K562 (cell line): ENCODE results near the gene IDH3G. TPM values are rescaled to one million over a fixed set of nuclear protein-coding genes. Genes with fewer than 3 reads are reported as not detected.

Experiments
- ATAC-seq: fragments of 200-7000 bp; cut with Tn5 transposase; 3 replicates; pipeline ENCODE4 v1.9.1; 2020; ENCODE audit warnings: moderate library complexity
- BruUV-seq: library from RNA; stranded (reverse); fragments of 400-500 nt; replicated peaks from 2 replicates; lab custom pipeline; 2021; lab: Mats Ljungman, UMichigan
- CTCF ChIA-PET: fragments of 300-600 bp; formaldehyde crosslinking; extraction: SDS; loops from one replicate; lab custom pipeline; 2021; ENCODE audit warnings: low intra/inter-chr PET ratio; lab: Yijun Ruan, JAX
- POLR2A ChIA-PET: fragments of 300-600, 350-650 bp; sonication (Branson Sonifier 250); formaldehyde crosslinking; extraction: SDS; loops from one replicate; lab custom pipeline; 2021; ENCODE audit warnings: antibody characterized with exemption, inconsistent platforms; lab: Yijun Ruan, JAX
- DNase-seq, 4 experiments: peaks; one replicate each; pipeline versions ENCODE4 v3.0.0 to v3.0.0-alpha.2; 2011 to 2018; ENCODE audit warnings: low spot score in 3 of 4, mixed read lengths in 3 of 4; ENCODE audit errors: extremely low read depth in 1 of 4
- FAIRE-seq: peaks from 2 replicates; lab custom pipeline; 2011; peaks lifted over from hg19 to GRCh38; lab: Jason Lieb, UNC
- H2AFZ ChIP-seq: 2 replicates; pipeline ENCODE4 v1.6.0; 2011; ENCODE audit warnings: low read depth, low read length, control low read depth, inconsistent platforms
- H3K27ac ChIP-seq: fragments of 200-600 bp; 3 replicates; pipeline ENCODE4 v1.8.0; 2011; ENCODE audit warnings: low read depth, mild to moderate bottlenecking, control low read depth, inconsistent platforms, low read length, moderate library complexity, mixed read lengths; ENCODE audit errors: extremely low read depth
- H3K27me3 ChIP-seq, 2 experiments: fragments of 300-600 bp in 1 of 2; 2 replicates in 1 of 2; 3 replicates in 1 of 2; pipeline versions ENCODE4 v1.6.0 to v1.8.0; 2011; ENCODE audit warnings: inconsistent platforms in 2 of 2, low read length in 2 of 2, mild to moderate bottlenecking in 1 of 2, mixed read lengths in 1 of 2, moderate library complexity in 1 of 2; ENCODE audit not compliant: control insufficient read depth in 2 of 2, insufficient read depth in 2 of 2
- H3K36me3 ChIP-seq: fragments of 300-600 bp; 3 replicates; pipeline ENCODE4 v1.8.0; 2011; ENCODE audit warnings: mild to moderate bottlenecking, low read length, inconsistent platforms; ENCODE audit not compliant: control insufficient read depth, insufficient read depth
- H3K4me1 ChIP-seq, 2 experiments: fragments of 200-600 bp in 1 of 2; replicated peaks in 1 of 2; 2 replicates in 1 of 2; 3 replicates in 1 of 2; pipeline versions ENCODE4 v1.5.1 to v1.8.0; 2011; ENCODE audit warnings: inconsistent platforms in 2 of 2, low read length in 2 of 2, mild to moderate bottlenecking in 1 of 2, mixed read lengths in 1 of 2, moderate library complexity in 1 of 2; ENCODE audit not compliant: control insufficient read depth in 2 of 2, insufficient read depth in 2 of 2
- H3K4me2 ChIP-seq: 2 replicates; pipeline ENCODE4 v1.6.1; 2011; ENCODE audit warnings: low read length, control low read depth, inconsistent platforms, mixed read lengths; ENCODE audit not compliant: insufficient read depth
- H3K4me3 ChIP-seq: fragments of 200-600 bp; sonication (generic), shearing (Covaris generic); 2 replicates; pipeline ENCODE4 v1.5.1; 2016; ENCODE audit warnings: control low read depth, inconsistent platforms
- H3K79me2 ChIP-seq: fragments of 200-600 bp; 3 replicates; pipeline ENCODE4 v1.8.0; 2011; ENCODE audit warnings: low read length, inconsistent platforms; ENCODE audit not compliant: control insufficient read depth, insufficient read depth
- H3K9ac ChIP-seq, 2 experiments: 2 replicates each; pipeline versions ENCODE4 v1.6.0 to v1.6.1; 2011; ENCODE audit warnings: low read depth in 2 of 2, low read length in 2 of 2, control low read depth in 1 of 2, inconsistent platforms in 1 of 2, mild to moderate bottlenecking in 1 of 2, mixed read lengths in 1 of 2; ENCODE audit not compliant: insufficient read depth in 1 of 2
- H3K9me1 ChIP-seq: one replicate; pipeline ENCODE4 v1.6.0; 2011; ENCODE audit warnings: inconsistent platforms, mild to moderate bottlenecking, low read length, moderate library complexity; ENCODE audit not compliant: control insufficient read depth, insufficient read depth
- H3K9me3 ChIP-seq: replicated peaks from 2 replicates; pipeline ENCODE4 v1.5.1; 2011; ENCODE audit warnings: low read depth, low read length, inconsistent platforms; ENCODE audit not compliant: control insufficient read depth, insufficient read depth
- H4K20me1 ChIP-seq: replicated peaks from 2 replicates; pipeline ENCODE4 v1.6.1; 2011; ENCODE audit warnings: low read length, inconsistent platforms, mixed read lengths; ENCODE audit not compliant: control insufficient read depth, insufficient read depth
- CHD1 ChIP-seq: fragments of 200-600 bp; sonication (generic); IDR thresholded peaks from one replicate; pipeline ENCODE4 v1.6.1; 2012; ENCODE audit warnings: mild to moderate bottlenecking, moderate library complexity, low read length, inconsistent platforms
- GABPA ChIP-seq: fragments of 200-800 bp; sonication (Bioruptor generic); conservative IDR thresholded peaks from 2 replicates; pipeline ENCODE4 v1.6.1; 2016; ENCODE audit warnings: low read depth, missing genetic modification characterization, missing compliant biosample characterization
- NCOA2 ChIP-seq, 2 experiments: fragments of 450-650 bp; IDR thresholded peaks; 2 replicates each; pipeline ENCODE4 v1.6.1; 2018; ENCODE audit warnings: mild to moderate bottlenecking in 2 of 2, moderate library complexity in 1 of 2; ENCODE audit not compliant: partially characterized antibody in 2 of 2
- PHTF2 ChIP-seq: fragments of 250-450 bp; sonication (Bioruptor Pico); IDR thresholded peaks from 2 replicates; pipeline ENCODE4 v1.5.0; 2021; ENCODE audit warnings: mild to moderate bottlenecking
- PRMT5 ChIP-seq: sonication (generic); formaldehyde crosslinking; IDR thresholded peaks from 2 replicates; pipeline ENCODE4 v1.5.0; 2020; ENCODE audit warnings: missing genetic modification reagents
- RFX1 ChIP-seq: fragments of 450-650 bp; IDR thresholded peaks from 2 replicates; pipeline ENCODE4 v1.6.1; 2016; ENCODE audit warnings: mild to moderate bottlenecking, moderate library complexity
- SIRT6 ChIP-seq: IDR thresholded peaks from one replicate; pipeline ENCODE4 v1.6.1; 2012; ENCODE audit warnings: low read depth, mild to moderate bottlenecking, control low read depth, inconsistent platforms, low read length, moderate library complexity
- SMARCC2 ChIP-seq: fragments of 450-650 bp; IDR thresholded peaks from 2 replicates; pipeline ENCODE4 v1.6.1; 2017; ENCODE audit warnings: antibody characterized with exemption, moderate library complexity, mild to moderate bottlenecking, low read depth
- SREBF2 ChIP-seq: sonication (generic); formaldehyde crosslinking; IDR thresholded peaks from 2 replicates; pipeline ENCODE4 v1.4.0; 2020; ENCODE audit warnings: mild to moderate bottlenecking, missing genetic modification reagents
- ZFPM2 ChIP-seq: fragments of 250-450 bp; sonication (Bioruptor Pico); IDR thresholded peaks from 2 replicates; pipeline ENCODE4 v1.5.1; 2022; ENCODE audit warnings: mild to moderate bottlenecking
- ZNF76 ChIP-seq: fragments of 250-450 bp; sonication (Bioruptor Pico); IDR thresholded peaks from 2 replicates; pipeline ENCODE4 v1.4.0; 2020; ENCODE audit warnings: mild to moderate bottlenecking, moderate library complexity, borderline replicate concordance
- ZSCAN29 ChIP-seq: fragments of 450-650 bp; IDR thresholded peaks from 2 replicates; pipeline ENCODE4 v1.6.1; 2017
- WGBS: fragments of 100-300 bp; shearing (Covaris generic); methylation state at CpG from one replicate; pipeline ENCODE4 v1.1.6; 2016; ENCODE audit warnings: low coverage, mixed read lengths; ENCODE audit not compliant: insufficient coverage; ENCODE audit errors: missing lambda C conversion rate; 5-methylcytosine and 5-hydroxymethylcytosine counted together
- in situ Hi-C: fragments of 300-500 bp; cut with MboI; formaldehyde crosslinking; loops from 4 replicates; pipeline ENCODE4 v1.15.0; 2018; ENCODE audit warnings: inconsistent platforms, mixed read lengths
- intact Hi-C: fragments of 100-400 bp; cut with micrococcal nuclease; formaldehyde crosslinking; loops from 2 replicates; pipeline ENCODE4 v1.14.2; 2022
- polyA plus RNA-seq, 8 experiments: library from polyadenylated mRNA; depleted of rRNA in 4 of 8; stranded (reverse) in 5 of 8; unstranded in 3 of 8; fragments of >200 nt; fragmentation: Nextera tagmentation in 2 of 8; fragmentation: Illumina TruSeq in 1 of 8; extraction: Ambion mirVana in 2 of 8; extraction: Trizol in 1 of 8; gene quantifications; 2 replicates each; pipeline versions ENCODE4 v1.2.1 to v1.2.3, GENCODE V29; 2011 to 2014; ENCODE audit warnings: inconsistent platforms in 1 of 8, missing spikeins in 1 of 8
- total RNA-seq, 7 experiments: library from RNA; depleted of rRNA in 6 of 7; stranded (reverse); fragments of >200 nt in 6 of 7; fragmentation: Illumina TruSeq in 2 of 7; extraction: Trizol in 2 of 7; gene quantifications; 2 replicates each; pipeline versions ENCODE4 v1.2.1 to v1.2.3, GENCODE V29; 2011 to 2021; ENCODE audit warnings: low replicate concordance in 1 of 7
- TF ChIP-seq, protein P1 (sequence below): sonication (generic); formaldehyde crosslinking; IDR thresholded peaks from 2 replicates; pipeline ENCODE4 v1.8.1; 2023; ENCODE audit warnings: mild to moderate bottlenecking, missing genetic modification reagents, moderate library complexity

IDH3G gene
- total and polyA plus RNA-seq, 9 of the 15 experiments (the other 6 are each of a cell fraction or from before 2014, with no cell fraction given): 24.3 to 72.5 (median 37.9) TPM

GRCh38 chrX:153829549-153829798 is 35.3 kb upstream of the IDH3G start:
- FAIRE-seq (no peak), DNase-seq (no peak), ATAC-seq (no peak)
- in situ Hi-C loops (no loop called here), intact Hi-C loops (no loop called here)
- H3K4me1 ChIP-seq: peaks cover 0 to 28% of the 10 kb centered on the region in 2 experiments; a peak in 2 of 5 replicates
- TF ChIP-seq ZSCAN29: no peak
- H3K9me1 ChIP-seq: no peaks in the 10 kb centered on the region
- H4K20me1 ChIP-seq: 0 out of 2 replicates have a peak, but pooled peaks cover 3% of the 10 kb centered on the region
- H2AFZ ChIP-seq: no peak overlapping the region
- CTCF ChIA-PET: no interaction called here
- no peak overlapping the region for H3K4me2 ChIP-seq
- no peaks in the 10 kb centered on the region for H3K9me3 ChIP-seq
- no peak overlapping the region for H3K4me3 ChIP-seq
- WGBS: 25% methylated on average over 11 of the region's 27 CpGs
- POLR2A ChIA-PET: no interaction called here
- peaks cover 22 to 60% of the 10 kb centered on the region in 2 experiments; a peak in 4 of 5 replicates for H3K27me3 ChIP-seq
- no TSS peak for BruUV-seq
- H3K9ac ChIP-seq: no peak overlapping the region
- no peak overlapping the region for H3K27ac ChIP-seq
- H3K36me3 ChIP-seq: no peaks in the 10 kb centered on the region
- H3K79me2 ChIP-seq: no peaks in the 10 kb centered on the region

DNA sequence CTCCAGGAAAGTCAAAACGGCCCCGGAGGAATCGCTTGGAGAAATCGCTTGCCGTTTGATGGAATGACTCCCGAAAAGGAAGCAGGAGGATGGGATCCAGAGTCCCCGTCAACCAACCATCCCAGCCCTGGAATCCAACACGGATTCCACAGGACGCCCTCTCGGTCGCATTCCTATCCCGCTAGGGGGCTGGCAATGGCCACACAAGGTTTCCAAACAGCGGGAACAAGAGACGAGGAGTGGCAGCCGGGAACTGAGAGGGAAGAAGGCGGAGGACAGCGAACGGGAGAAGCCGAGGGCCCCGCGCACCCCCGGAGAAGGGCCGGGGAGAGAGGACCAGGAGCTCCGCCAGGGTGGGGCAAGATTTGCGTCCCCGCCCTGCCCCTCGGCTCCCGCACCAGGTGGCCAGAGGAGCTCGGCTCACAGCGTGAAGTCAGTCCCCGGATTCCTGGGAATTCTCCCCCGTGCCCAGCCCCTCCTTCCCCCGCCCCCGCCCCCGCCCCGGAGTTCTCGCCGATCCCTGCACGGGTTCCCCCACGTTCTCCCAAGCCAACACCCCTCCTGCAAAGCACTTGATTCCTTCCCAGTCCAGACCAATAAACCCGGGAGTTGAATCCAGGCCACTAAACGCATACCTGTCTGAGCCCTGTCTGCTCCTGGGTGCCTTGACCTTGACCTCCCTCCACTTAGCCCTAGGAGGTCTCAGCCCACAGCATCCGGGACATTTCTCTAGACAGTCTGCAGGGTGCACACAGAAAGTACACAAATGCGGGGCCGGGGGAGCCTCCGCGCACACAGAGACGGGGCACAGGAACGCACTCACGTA is 34.8 kb upstream of the IDH3G start:
- no peak for DNase-seq
- 0 out of 2 replicates have a peak, but pooled peaks cover 3% of the 10 kb centered on the region for H4K20me1 ChIP-seq
- H3K9me1 ChIP-seq: no peaks in the 10 kb centered on the region
- H2AFZ ChIP-seq: no peak overlapping the region
- no peaks in the 10 kb centered on the region for H3K36me3 ChIP-seq
- H3K27ac ChIP-seq: no peak overlapping the region
- 33% methylated on average over 31 of the region's 50 CpGs for WGBS
- ATAC-seq: no peak
- H3K4me2 ChIP-seq: no peak overlapping the region
- ChIA-PET POLR2A (no interaction called here), CTCF (no interaction called here)
- FAIRE-seq: no peak
- intact Hi-C loops (no loop called here), in situ Hi-C loops (no loop called here)
- H3K9ac ChIP-seq: no peak overlapping the region
- peaks cover 22 to 65% of the 10 kb centered on the region in 2 experiments; a peak in 4 of 5 replicates for H3K27me3 ChIP-seq
- no TSS peak for BruUV-seq
- no peaks in the 10 kb centered on the region for H3K79me2 ChIP-seq
- no peak for TF ChIP-seq ZNF76 (CRISPR knock-in tag)
- TF ChIP-seq RFX1: no peak
- no peak for TF ChIP-seq SMARCC2
- TF ChIP-seq SIRT6: no peak
- TF ChIP-seq, protein P1, sequence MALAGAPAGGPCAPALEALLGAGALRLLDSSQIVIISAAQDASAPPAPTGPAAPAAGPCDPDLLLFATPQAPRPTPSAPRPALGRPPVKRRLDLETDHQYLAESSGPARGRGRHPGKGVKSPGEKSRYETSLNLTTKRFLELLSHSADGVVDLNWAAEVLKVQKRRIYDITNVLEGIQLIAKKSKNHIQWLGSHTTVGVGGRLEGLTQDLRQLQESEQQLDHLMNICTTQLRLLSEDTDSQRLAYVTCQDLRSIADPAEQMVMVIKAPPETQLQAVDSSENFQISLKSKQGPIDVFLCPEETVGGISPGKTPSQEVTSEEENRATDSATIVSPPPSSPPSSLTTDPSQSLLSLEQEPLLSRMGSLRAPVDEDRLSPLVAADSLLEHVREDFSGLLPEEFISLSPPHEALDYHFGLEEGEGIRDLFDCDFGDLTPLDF (CRISPR knock-in tag): no peak
- no peak for TF ChIP-seq CHD1
- TF ChIP-seq PRMT5 (CRISPR knock-in tag): no peak
- TF ChIP-seq GABPA (tag): no peak
- TF ChIP-seq NCOA2 (IDR thresholded peaks at IDR 0.05; ENCODE audit: partially characterized antibody in 2 of 2): no peak
- TF ChIP-seq ZFPM2 (CRISPR knock-in tag): no peak
- TF ChIP-seq SREBF2 (CRISPR knock-in tag): no peak
- TF ChIP-seq PHTF2 (CRISPR knock-in tag): no peak
- no peaks in the 10 kb centered on the region for H3K9me3 ChIP-seq
- H3K4me3 ChIP-seq: no peak overlapping the region
- peaks cover 0 to 28% of the 10 kb centered on the region in 2 experiments; a peak in 2 of 5 replicates for H3K4me1 ChIP-seq
